HG02642 (cell line): Measurements from ENCODE around the gene NLRP4.
"Not testable (repeated sequence)": the region's sequence is repeated elsewhere in the genome, so short reads cannot be mapped to it uniquely, and the experiment has no call there.

Experiments
- ATAC-seq: cut with Tn5 transposase; IDR thresholded peaks from one replicate; pipeline ENCODE4 v1.9.1; 2021; ENCODE audit warnings: mild to moderate bottlenecking; ENCODE audit not compliant: unreplicated experiment, poor library complexity

The NLRP4 gene

GRCh38 chr19:55877211-55877610, 40.9 kb downstream of the NLRP4 start:
- ATAC-seq, result no peak

GRCh38 chr19:55882626-55883025, 46.3 kb downstream of the NLRP4 start:
- ATAC-seq, result no peak

- no peak for ATAC-seq
Measured at GRCh38 chr19:55898911-55899310, 62.6 kb downstream of the NLRP4 start.

GRCh38 chr19:55901369-55902079, 65.2 kb downstream of the NLRP4 start:
- ATAC-seq, result no peak

GRCh38 chr19:55902080-55902751, 65.9 kb downstream of the NLRP4 start:
- no peak for ATAC-seq

- no peak for ATAC-seq
Measured at GRCh38 chr19:55907286-55907685, 70.9 kb downstream of the NLRP4 start.

GRCh38 chr19:55907746-55908145, 71.4 kb downstream of the NLRP4 start:
- no peak for ATAC-seq

GRCh38 chr19:55909801-55910200, 73.5 kb downstream of the NLRP4 start:
- ATAC-seq, result no peak

GRCh38 chr19:55912916-55913315, 76.6 kb downstream of the NLRP4 start:
- no peak for ATAC-seq

- no peak for ATAC-seq
Measured at GRCh38 chr19:55913643-55914268, 77.4 kb downstream of the NLRP4 start.

- no peak for ATAC-seq
Measured at GRCh38 chr19:55923556-55923955, 87.2 kb downstream of the NLRP4 start.

- ATAC-seq, result no peak
Measured at GRCh38 chr19:55927991-55928390, 91.7 kb downstream of the NLRP4 start.

GRCh38 chr19:55929258-55929657, 92.9 kb downstream of the NLRP4 start:
- ATAC-seq, result not testable (repeated sequence)

- no peak for ATAC-seq
Measured at GRCh38 chr19:55930996-55931515, 94.7 kb downstream of the NLRP4 start.
